Measurements from ENCODE around the gene REN. TPM values are rescaled to one million over a fixed set of nuclear protein-coding genes. Genes with fewer than 3 reads are reported as not detected.
A peak's percentile ranks its signal among the peaks of the same experiment; 100 is the strongest.

The REN gene
- total and polyA plus RNA-seq, 9 of the 15 experiments (the other 6 are each of a cell fraction or from before 2014, with no cell fraction given) = 1.7 to 9.9 (median 3.1) TPM

- TF ChIP-seq CTBP1 (IDR thresholded peaks at IDR 0.05; ENCODE audit: borderline replicate concordance) (peak; percentile 87), CHD2 (IDR thresholded peaks at IDR 0.05; ENCODE audit: low read depth, low read length) (peak; percentile 62), MGA (IDR thresholded peaks at IDR 0.05) (peak; percentile 74), JUND (IDR thresholded peaks at IDR 0.05; ENCODE audit: borderline replicate concordance, low read depth, low read length) (0 out of 2 replicates have a peak, but pooled peaks have one; percentile 13), JUND (tag; IDR thresholded peaks at IDR 0.05; ENCODE audit: borderline replicate concordance, low read depth, low read length) (no peak), SMC3 (conservative IDR thresholded peaks at IDR 0.05; ENCODE audit: insufficient read depth, low read depth, low read length) (peak; percentile 72), MLLT1 (IDR thresholded peaks at IDR 0.05) (no peak), DEAF1 (CRISPR knock-in tag; IDR thresholded peaks at IDR 0.05) (peak; percentile 88), ZNF778 (CRISPR knock-in tag; IDR thresholded peaks at IDR 0.05) (no peak)
These were observed 47.8 kb upstream of the REN start, which contains the start of gene GOLT1A (continued) for GRCh38 chr1:204213668-204214662.

All from K562 (cell line).